ENCODE measurements around the gene KY. TPM values are rescaled to one million over a fixed set of nuclear protein-coding genes. Genes with fewer than 3 reads are reported as not detected.
A peak's percentile ranks its signal among the peaks of the same experiment; 100 is the strongest.

KY gene
- total RNA-seq, 1 donor from 2014 or later = not detected

DNA sequence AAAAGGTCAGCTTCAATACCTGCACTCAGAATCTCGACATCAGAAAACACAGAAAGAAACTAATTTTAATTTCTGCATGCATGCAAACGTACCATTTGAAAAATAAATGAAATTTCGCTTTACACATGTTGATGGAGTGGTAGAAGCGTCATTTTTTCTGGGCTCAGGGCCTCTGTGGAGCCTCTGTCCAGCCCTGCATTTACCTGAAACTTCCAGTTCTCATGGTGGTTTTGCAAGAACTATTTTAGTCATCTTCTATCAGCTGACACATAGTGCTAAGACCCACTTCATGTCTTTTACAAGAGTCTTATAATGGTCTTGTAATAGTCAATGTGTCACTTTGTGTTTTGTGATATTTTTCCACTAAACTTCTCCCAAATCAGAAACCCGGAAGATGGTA is 5.3 kb downstream of the KY start:
- DNase-seq (ENCODE audit: extremely low spot score, unreplicated experiment) = peak; percentile 6
- Mint-ChIP-seq H3K4me3 (ENCODE audit: unreplicated experiment) (no peak overlapping the region), H3K27ac (ENCODE audit: unreplicated experiment) (no peak overlapping the region), H3K4me1 (ENCODE audit: unreplicated experiment) (peaks cover 2% of the 10 kb centered on the region), H3K9me3 (ENCODE audit: unreplicated experiment) (no peaks in the 10 kb centered on the region), H3K36me3 (ENCODE audit: unreplicated experiment) (no peaks in the 10 kb centered on the region), H3K27me3 (ENCODE audit: unreplicated experiment) (peaks cover 3% of the 10 kb centered on the region)
- TF ChIP-seq, protein P1, sequence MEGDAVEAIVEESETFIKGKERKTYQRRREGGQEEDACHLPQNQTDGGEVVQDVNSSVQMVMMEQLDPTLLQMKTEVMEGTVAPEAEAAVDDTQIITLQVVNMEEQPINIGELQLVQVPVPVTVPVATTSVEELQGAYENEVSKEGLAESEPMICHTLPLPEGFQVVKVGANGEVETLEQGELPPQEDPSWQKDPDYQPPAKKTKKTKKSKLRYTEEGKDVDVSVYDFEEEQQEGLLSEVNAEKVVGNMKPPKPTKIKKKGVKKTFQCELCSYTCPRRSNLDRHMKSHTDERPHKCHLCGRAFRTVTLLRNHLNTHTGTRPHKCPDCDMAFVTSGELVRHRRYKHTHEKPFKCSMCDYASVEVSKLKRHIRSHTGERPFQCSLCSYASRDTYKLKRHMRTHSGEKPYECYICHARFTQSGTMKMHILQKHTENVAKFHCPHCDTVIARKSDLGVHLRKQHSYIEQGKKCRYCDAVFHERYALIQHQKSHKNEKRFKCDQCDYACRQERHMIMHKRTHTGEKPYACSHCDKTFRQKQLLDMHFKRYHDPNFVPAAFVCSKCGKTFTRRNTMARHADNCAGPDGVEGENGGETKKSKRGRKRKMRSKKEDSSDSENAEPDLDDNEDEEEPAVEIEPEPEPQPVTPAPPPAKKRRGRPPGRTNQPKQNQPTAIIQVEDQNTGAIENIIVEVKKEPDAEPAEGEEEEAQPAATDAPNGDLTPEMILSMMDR (IDR thresholded peaks at IDR 0.05) = no peak

DNA sequence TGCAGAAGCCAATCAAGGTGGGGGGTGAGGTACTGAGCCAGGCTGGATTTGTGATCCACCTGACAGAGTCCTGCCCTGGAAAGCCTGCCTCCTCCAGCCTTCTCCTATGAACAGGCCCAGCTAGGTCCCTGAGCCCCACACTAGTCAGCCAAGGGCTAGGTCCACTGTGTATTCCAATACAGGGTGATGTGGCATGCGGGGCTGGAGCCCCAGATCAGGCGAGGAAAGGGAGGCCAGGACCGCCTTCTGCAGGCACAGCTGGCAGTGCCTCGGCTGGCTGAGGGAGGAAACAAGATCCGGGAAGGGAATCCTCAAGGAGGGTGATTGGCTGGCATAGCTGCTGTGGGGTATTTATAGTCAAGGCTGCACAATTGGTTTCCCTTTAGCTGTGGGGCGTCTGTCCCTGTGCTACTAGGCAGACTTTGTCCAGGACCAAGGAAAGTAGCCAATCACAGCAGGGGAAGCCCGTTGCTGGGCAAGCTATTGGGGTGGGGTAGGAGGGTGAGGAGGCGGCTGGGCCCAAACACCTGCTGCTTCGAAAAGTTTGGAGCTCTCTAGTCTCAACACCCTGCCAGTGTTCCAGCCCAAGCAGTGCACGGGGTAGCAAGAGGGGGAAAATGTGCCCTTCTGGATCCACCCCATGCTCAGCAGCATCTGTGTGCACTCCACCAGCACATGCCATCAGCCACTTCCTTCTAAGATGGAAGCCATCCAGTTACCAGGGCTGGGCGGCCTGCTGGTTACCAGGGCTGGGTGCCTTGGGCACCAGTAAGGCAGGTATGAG is 5.9 kb downstream of the KY start:
- H3K27me3 Mint-ChIP-seq (ENCODE audit: unreplicated experiment) = peaks cover 3% of the 10 kb centered on the region
- TF ChIP-seq, protein P1 (IDR thresholded peaks at IDR 0.05) = no peak
- no peak overlapping the region for H3K27ac Mint-ChIP-seq (ENCODE audit: unreplicated experiment)
- peak; percentile 69 for DNase-seq (ENCODE audit: extremely low spot score, unreplicated experiment)
- H3K4me1 Mint-ChIP-seq (ENCODE audit: unreplicated experiment) = no peaks in the 10 kb centered on the region
- H3K4me3 Mint-ChIP-seq (ENCODE audit: unreplicated experiment) = no peak overlapping the region
- H3K9me3 Mint-ChIP-seq (ENCODE audit: unreplicated experiment) = no peaks in the 10 kb centered on the region
- H3K36me3 Mint-ChIP-seq (ENCODE audit: unreplicated experiment) = no peaks in the 10 kb centered on the region

DNA sequence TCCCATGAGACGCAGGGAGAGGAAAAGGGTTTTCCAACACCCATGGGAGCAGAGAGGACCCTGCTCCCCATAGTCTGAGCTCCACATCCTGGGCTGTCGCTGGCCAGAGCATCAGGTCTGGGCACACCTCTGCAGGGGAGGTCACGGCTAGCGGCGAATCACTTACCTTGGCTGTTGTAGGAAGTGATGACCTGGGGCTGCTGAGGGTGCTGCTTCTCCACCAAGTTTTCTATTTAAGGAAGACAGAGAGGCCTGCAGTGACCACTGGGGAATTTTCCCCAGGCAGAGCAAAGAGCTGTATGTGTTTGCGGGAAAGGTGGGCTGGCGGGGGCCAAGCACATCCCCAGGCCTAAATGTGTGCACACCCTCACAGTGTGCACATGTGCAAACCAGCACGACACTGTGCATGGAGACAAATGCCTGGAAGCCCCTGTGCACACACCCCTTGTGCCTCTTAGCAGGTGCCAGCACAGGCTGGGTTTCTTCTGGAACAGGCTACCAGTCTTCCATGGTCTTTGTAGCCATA is 7.6 kb downstream of the KY start:
- TF ChIP-seq, protein P1 (IDR thresholded peaks at IDR 0.05) = no peak
- no peaks in the 10 kb centered on the region for H3K9me3 Mint-ChIP-seq (ENCODE audit: unreplicated experiment)
- no peak overlapping the region for H3K4me3 Mint-ChIP-seq (ENCODE audit: unreplicated experiment)
- H3K4me1 Mint-ChIP-seq (ENCODE audit: unreplicated experiment) = no peaks in the 10 kb centered on the region
- DNase-seq (ENCODE audit: extremely low spot score, unreplicated experiment) = peak; percentile 70
- H3K27ac Mint-ChIP-seq (ENCODE audit: unreplicated experiment) = no peak overlapping the region
- peaks cover 3% of the 10 kb centered on the region for H3K27me3 Mint-ChIP-seq (ENCODE audit: unreplicated experiment)
- no peaks in the 10 kb centered on the region for H3K36me3 Mint-ChIP-seq (ENCODE audit: unreplicated experiment)

DNA sequence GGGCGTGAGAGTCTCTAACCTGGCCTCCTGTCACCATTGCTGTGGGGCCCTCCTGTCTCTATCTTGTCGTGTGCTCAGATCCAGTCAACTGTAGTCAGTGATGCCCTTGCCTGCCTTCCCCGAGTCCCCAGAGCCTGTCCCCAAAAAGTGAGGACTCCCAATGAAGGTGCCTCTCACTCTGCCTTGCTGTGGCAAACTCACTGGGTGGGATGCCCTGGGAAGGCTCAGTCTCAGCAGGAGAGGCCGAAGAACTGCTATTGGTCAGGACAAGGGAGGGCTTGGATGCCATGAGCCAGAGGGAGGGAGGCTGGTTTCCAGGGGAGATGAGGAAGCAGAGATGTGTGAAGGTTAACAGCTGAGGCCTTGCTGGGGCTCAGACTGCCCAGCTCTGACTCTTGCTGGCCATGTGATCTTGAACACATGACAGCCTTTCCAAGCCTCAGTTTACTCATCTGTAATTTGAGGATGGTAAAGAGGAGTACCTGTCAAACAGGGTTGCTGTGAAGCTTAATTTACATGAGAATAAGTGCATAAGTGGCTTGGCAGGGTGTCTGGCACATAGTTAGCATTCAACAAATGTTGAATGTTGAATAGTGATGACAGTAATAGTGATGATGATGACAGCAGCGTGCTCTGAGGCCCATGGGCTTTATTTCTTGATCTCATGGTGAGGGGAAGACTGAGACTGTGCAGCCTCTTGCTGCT is 8.2 kb downstream of the KY start:
- Mint-ChIP-seq H3K9me3 (ENCODE audit: unreplicated experiment) (no peaks in the 10 kb centered on the region), H3K4me3 (ENCODE audit: unreplicated experiment) (no peak overlapping the region), H3K27ac (ENCODE audit: unreplicated experiment) (no peak overlapping the region), H3K4me1 (ENCODE audit: unreplicated experiment) (no peaks in the 10 kb centered on the region), H3K36me3 (ENCODE audit: unreplicated experiment) (no peaks in the 10 kb centered on the region), H3K27me3 (ENCODE audit: unreplicated experiment) (peaks cover 5% of the 10 kb centered on the region)
- TF ChIP-seq, protein P1 (IDR thresholded peaks at IDR 0.05) = no peak
- DNase-seq (ENCODE audit: extremely low spot score, unreplicated experiment) = peak; percentile 46

All from osteocyte (in vitro differentiated cells).